ENCODE data around the gene SH3RF2.

- TF ChIP-seq CTCF (IDR thresholded peaks at IDR 0.05), result no peak
- no peak for TF ChIP-seq POLR2A (IDR thresholded peaks at IDR 0.05)
These were observed 130.6 kb downstream of the SH3RF2 start for GRCh38 chr5:146066968-146067367.
